NCI-H446 (cell line): ENCODE results near the gene CCDC34.

Source experiments
- DNase-seq, 2 experiments: peaks; one replicate each; lab custom pipeline; 2025; lab: John Stamatoyannopoulos, UW

The CCDC34 gene

DNA sequence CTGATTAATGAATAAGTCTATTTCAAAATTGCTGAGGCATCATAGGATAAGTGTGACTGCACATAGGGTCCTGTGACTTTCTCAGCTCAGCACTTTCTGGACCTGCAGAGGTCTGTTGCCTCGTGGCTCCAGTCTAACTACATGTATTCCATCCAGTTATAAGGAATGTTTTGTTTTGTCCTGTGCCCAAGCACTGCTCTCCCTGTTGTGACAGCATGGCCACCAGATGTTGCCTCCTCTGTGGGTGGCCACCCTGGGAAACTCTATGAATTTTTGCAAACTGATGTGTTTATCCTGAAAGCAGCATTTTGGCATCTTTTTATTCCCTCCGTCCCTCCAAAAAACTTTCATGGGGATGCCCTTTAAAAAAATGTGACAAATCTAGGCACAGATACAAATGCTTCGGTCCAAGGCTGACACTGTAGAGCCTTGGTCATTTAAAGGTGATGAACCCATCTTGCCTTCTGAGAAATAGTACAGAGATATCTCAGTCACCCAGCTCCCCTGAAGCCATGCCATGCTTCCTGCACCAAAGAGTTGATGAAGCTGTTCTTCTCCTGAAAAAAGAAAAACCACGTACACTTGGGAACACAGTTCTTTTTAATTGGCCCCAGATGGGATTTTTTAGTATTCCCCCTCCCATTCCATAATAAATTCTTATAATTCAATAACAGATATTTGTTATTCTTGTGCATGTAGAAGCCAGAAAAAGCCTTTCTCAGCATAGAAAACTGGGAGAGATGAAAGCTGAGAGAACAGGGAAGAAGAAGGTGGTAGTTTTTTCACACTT lies 72.6 kb downstream of the CCDC34 start:
- no peak for DNase-seq
